ENCODE results near the gene CEP170B.

DNA sequence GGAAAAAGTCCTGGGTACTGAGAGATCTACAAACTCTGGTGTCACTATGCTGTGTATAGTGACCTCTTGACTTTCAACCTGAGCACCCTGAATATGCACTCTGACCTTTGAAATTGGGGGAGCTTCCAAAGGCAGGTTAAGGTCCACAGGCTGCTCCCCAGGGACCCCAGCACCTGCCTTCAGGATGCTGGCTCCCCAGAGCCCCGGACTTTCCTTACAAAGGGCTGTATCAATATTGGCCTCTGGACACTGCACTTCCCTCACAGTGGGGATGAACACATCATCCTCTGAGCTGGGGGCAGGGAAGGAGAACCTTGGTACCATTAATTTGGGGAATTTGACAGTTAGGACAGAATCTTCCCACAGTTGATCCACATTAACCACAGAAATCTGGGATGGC is 73.9 kb downstream of the CEP170B start:
- no peak for TF ChIP-seq POLR2A (IDR thresholded peaks at IDR 0.05; ENCODE audit: low read depth, low read length)
- TF ChIP-seq POLR2AphosphoS5 (IDR thresholded peaks at IDR 0.05; ENCODE audit: low read depth, low read length) = no peak
- no peak for TF ChIP-seq TAF1 (IDR thresholded peaks at IDR 0.05; ENCODE audit: borderline replicate concordance, low read depth, low read length)
